Measurements from ENCODE around the gene C14orf93.

C14orf93 gene

DNA sequence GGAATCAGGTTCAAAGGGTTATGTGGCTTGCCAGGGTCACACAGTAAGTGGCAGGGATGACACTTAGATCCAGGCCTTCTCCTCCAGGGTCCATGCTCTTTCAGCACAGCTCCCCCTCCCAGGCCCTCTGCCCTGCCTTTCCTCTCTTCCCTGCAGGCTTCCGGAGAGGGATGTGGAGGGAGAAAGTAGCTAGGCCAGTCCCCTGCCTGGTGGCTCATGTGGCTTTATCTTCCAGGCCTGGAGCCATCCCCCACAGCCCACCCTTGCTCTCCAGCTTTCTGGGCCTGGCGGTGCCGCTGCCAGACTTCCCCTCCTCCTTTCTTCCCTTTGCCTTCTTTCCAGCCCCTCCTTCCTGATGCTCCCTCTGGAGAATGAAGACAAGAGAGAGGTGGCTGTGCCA, 33.8 kb upstream of the C14orf93 start:
- Histone ChIP-seq H3K4me2 (ENCODE audit: low read length) (no peak overlapping the region), H4K20me1 (ENCODE audit: control insufficient read depth, insufficient read depth, low read depth, low read length) (no peaks in the 10 kb centered on the region), H3F3A (ENCODE audit: control insufficient read depth, insufficient read depth) (no peaks in the 10 kb centered on the region), H3K36me3 (ENCODE audit: control insufficient read depth, low read length) (no peaks in the 10 kb centered on the region), H3K9me2 (replicated peaks; ENCODE audit: control insufficient read depth, low read length) (no peaks in the 10 kb centered on the region), H3K4me1 (ENCODE audit: control insufficient read depth, low read length) (no peaks in the 10 kb centered on the region), H3K79me2 (ENCODE audit: control insufficient read depth, low read length) (no peaks in the 10 kb centered on the region), H3K27me3 (ENCODE audit: control insufficient read depth, low read length) (no peaks in the 10 kb centered on the region), H3K27ac (ENCODE audit: low read depth, low read length) (no peak overlapping the region), H3K4me3 (ENCODE audit: low read length) (no peak overlapping the region), H3K9me3 (ENCODE audit: control insufficient read depth, insufficient read depth, low read length) (no peaks in the 10 kb centered on the region)
- TF ChIP-seq, protein P1, sequence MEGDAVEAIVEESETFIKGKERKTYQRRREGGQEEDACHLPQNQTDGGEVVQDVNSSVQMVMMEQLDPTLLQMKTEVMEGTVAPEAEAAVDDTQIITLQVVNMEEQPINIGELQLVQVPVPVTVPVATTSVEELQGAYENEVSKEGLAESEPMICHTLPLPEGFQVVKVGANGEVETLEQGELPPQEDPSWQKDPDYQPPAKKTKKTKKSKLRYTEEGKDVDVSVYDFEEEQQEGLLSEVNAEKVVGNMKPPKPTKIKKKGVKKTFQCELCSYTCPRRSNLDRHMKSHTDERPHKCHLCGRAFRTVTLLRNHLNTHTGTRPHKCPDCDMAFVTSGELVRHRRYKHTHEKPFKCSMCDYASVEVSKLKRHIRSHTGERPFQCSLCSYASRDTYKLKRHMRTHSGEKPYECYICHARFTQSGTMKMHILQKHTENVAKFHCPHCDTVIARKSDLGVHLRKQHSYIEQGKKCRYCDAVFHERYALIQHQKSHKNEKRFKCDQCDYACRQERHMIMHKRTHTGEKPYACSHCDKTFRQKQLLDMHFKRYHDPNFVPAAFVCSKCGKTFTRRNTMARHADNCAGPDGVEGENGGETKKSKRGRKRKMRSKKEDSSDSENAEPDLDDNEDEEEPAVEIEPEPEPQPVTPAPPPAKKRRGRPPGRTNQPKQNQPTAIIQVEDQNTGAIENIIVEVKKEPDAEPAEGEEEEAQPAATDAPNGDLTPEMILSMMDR (IDR thresholded peaks at IDR 0.05; ENCODE audit: low read depth, low read length, poor library complexity, severe bottlenecking) = no peak
- TF ChIP-seq EZH2phosphoT487 (IDR thresholded peaks at IDR 0.05; ENCODE audit: borderline replicate concordance, low read length) = no peak

- H3K9me3 ChIP-seq (ENCODE audit: control insufficient read depth, insufficient read depth, low read length) = no peaks in the 10 kb centered on the region
- H3K4me3 ChIP-seq (ENCODE audit: low read length) = no peak overlapping the region
- no peaks in the 10 kb centered on the region for H3K79me2 ChIP-seq (ENCODE audit: control insufficient read depth, low read length)
- no peaks in the 10 kb centered on the region for H3K27me3 ChIP-seq (ENCODE audit: control insufficient read depth, low read length)
- no peaks in the 10 kb centered on the region for H4K20me1 ChIP-seq (ENCODE audit: control insufficient read depth, insufficient read depth, low read depth, low read length)
- H3K4me2 ChIP-seq (ENCODE audit: low read length) = no peak overlapping the region
- H3F3A ChIP-seq (ENCODE audit: control insufficient read depth, insufficient read depth) = no peaks in the 10 kb centered on the region
- H3K9me2 ChIP-seq (replicated peaks; ENCODE audit: control insufficient read depth, low read length) = no peaks in the 10 kb centered on the region
- TF ChIP-seq EZH2phosphoT487 (IDR thresholded peaks at IDR 0.05; ENCODE audit: borderline replicate concordance, low read length) = no peak
- TF ChIP-seq, protein P1 (IDR thresholded peaks at IDR 0.05; ENCODE audit: low read depth, low read length, poor library complexity, severe bottlenecking) = no peak
- no peak overlapping the region for H3K27ac ChIP-seq (ENCODE audit: low read depth, low read length)
- no peaks in the 10 kb centered on the region for H3K4me1 ChIP-seq (ENCODE audit: control insufficient read depth, low read length)
- H3K36me3 ChIP-seq (ENCODE audit: control insufficient read depth, low read length) = no peaks in the 10 kb centered on the region
Observed at GRCh38 chr14:23043145-23043544, 33.2 kb upstream of the C14orf93 start.

DNA sequence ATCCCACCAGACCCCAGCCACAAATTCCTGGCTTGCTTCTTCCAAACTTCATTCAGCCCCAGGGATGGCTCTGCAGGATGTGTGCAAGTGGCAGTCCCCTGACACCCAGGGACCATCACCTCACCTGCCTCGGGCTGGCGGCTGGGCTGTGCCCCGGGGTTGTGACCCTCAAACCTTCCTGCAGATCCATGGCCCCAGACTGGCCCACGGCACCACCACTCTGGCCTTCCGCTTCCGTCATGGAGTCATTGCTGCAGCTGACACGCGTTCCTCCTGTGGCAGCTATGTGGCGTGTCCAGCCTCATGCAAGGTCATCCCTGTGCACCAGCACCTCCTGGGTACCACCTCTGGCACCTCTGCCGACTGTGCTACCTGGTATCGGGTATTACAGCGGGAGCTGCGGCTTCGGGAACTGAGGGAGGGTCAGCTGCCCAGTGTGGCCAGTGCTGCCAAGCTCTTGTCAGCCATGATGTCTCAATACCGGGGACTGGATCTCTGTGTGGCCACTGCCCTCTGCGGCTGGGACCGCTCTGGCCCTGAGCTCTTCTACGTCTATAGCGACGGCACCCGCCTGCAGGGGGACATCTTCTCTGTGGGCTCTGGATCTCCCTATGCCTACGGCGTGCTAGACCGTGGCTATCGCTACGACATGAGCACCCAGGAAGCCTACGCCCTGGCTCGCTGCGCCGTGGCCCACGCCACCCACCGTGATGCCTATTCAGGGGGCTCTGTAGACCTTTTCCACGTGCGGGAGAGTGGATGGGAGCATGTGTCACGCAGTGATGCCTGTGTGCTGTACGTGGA, 32.4 kb upstream of the C14orf93 start, which contains the start of gene PSMB11:
TSS of gene PSMB11 (plus strand) at position 51 of the 804 bp plus-strand sequence. CDS start at position 65, 14 bp downstream.
- H3K4me1 ChIP-seq (ENCODE audit: control insufficient read depth, low read length) = no peaks in the 10 kb centered on the region
- H3K27me3 ChIP-seq (ENCODE audit: control insufficient read depth, low read length) = no peaks in the 10 kb centered on the region
- no peaks in the 10 kb centered on the region for H3K9me2 ChIP-seq (replicated peaks; ENCODE audit: control insufficient read depth, low read length)
- no peaks in the 10 kb centered on the region for H3K9me3 ChIP-seq (ENCODE audit: control insufficient read depth, insufficient read depth, low read length)
- no peak within 1 kb of the TSS for H3K4me2 ChIP-seq (ENCODE audit: low read length)
- no peaks in the 10 kb centered on the region for H3F3A ChIP-seq (ENCODE audit: control insufficient read depth, insufficient read depth)
- no peaks in the 10 kb centered on the region for H3K79me2 ChIP-seq (ENCODE audit: control insufficient read depth, low read length)
- H3K27ac ChIP-seq (ENCODE audit: low read depth, low read length) = no peak within 1 kb of the TSS
- H3K36me3 ChIP-seq (ENCODE audit: control insufficient read depth, low read length) = no peaks in the 10 kb centered on the region
- no peak for TF ChIP-seq EZH2phosphoT487 (IDR thresholded peaks at IDR 0.05; ENCODE audit: borderline replicate concordance, low read length)
- TF ChIP-seq, protein P1 (IDR thresholded peaks at IDR 0.05; ENCODE audit: low read depth, low read length, poor library complexity, severe bottlenecking) = no peak
- H3K4me3 ChIP-seq (ENCODE audit: low read length) = no peak within 1 kb of the TSS
- H4K20me1 ChIP-seq (ENCODE audit: control insufficient read depth, insufficient read depth, low read depth, low read length) = no peaks in the 10 kb centered on the region
